Embryonic facial prominence (tissue), 1 donor: ENCODE measurements around the gene METTL9.
"Not testable (repeated sequence)": the region's sequence is repeated elsewhere in the genome, so short reads cannot be mapped to it uniquely, and the experiment has no call there.

Source experiments
- DNase-seq: peaks from one replicate; pipeline ENCODE4 v3.0.0-alpha.2; 2016; ENCODE audit errors: extremely low spot score

Gene METTL9

DNA sequence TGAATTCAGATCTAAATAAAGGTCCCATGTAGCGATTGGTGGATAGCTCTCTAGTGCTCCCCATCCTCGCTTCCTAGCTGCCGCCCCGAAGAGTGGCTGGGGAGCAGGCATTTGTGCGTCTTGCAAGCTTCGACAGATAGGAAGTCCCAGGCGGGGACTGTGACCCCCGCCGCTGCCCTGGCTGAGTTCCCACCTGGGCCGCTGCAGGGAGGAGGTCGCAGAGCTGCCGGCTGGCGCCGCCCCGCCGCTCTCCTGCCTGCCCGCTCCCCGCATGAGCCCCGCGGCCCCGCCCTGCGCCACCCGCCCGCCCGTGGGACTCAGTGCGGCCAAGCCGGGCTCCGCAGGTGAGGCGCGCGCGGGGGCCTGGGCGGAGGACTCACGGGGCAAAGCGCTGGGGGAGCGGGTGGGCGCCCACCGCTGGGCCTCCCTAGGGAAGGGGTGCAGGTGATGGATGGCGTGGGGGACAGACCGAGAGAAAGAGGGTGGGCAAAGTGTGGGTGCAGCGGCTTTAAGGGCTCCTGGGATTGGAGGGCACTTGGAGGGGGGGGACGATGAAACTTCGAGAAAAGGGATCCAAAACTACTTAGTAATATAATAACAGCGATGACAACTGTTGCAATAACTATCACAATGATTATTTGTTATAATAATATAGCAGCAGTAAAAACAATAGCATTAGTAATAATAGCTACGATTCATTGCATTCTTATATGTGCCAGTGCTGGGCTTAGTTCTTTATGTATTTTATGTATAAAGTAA lies 64.7 kb downstream of the METTL9 start, which contains the start of gene OTOA:
Gene OTOA (plus strand): TSS at position 80 of the 759 bp plus-strand sequence. CDS start 14,547 bp downstream, outside the sequence.
- DNase-seq = no peak

GRCh38 chr16:21664801-21665492 lies 65.6 kb downstream of the METTL9 start:
- DNase-seq = no peak

DNA sequence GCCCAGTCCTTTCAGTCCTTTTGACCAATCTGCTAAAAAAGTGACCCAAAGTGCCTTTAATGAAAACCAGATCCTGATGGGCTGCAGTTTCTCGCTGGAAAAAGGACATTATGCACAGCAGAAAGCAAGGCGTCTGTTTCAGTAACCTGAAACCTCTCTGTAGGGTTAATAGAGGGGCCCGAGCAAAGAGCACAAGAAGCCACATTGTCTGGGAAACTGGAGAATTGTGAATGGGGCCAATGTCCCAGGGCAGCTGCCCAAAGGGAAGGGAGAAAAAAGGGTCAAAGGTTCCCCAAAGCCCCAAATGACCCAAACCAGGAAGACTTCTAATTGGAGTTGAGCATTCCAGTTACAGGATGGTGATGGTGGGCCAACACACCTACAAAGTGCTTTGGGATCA lies 67.4 kb downstream of the METTL9 start:
- no peak for DNase-seq

GRCh38 chr16:21667575-21667974 lies 68.2 kb downstream of the METTL9 start:
- DNase-seq = no peak

- no peak for DNase-seq
Observed at GRCh38 chr16:21673469-21673868, 74.1 kb downstream of the METTL9 start.

GRCh38 chr16:21674456-21674855 lies 75.1 kb downstream of the METTL9 start:
- DNase-seq = not testable (repeated sequence)

- not testable (repeated sequence) for DNase-seq
Observed at GRCh38 chr16:21680714-21681113, 81.3 kb downstream of the METTL9 start.

DNA sequence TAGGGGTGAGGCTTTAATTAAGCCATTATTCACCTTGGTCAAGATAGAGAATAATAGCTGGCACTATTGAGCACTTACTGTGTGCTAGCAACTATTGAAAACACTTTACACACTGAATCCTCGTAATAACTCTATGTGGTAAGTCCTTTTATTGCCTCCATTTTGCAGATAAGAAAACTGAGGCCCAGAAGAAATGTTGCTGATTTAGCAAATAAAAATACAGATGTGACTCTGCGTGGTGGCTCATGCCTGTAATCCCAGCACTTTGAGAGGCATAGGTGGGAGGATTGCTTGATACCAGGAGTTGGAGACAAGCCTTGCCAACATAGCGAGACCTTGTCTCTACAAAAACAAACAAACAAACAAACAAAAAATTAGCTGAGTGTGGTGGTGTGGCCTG lies 83.8 kb downstream of the METTL9 start:
- no peak for DNase-seq

GRCh38 chr16:21684199-21684598 lies 84.8 kb downstream of the METTL9 start:
- DNase-seq = no peak

GRCh38 chr16:21685034-21685455 lies 85.7 kb downstream of the METTL9 start:
- DNase-seq = no peak

GRCh38 chr16:21689107-21689506 lies 89.7 kb downstream of the METTL9 start:
- DNase-seq = no peak

- not testable (repeated sequence) for DNase-seq
Observed at GRCh38 chr16:21690967-21691366, 91.6 kb downstream of the METTL9 start.

DNA sequence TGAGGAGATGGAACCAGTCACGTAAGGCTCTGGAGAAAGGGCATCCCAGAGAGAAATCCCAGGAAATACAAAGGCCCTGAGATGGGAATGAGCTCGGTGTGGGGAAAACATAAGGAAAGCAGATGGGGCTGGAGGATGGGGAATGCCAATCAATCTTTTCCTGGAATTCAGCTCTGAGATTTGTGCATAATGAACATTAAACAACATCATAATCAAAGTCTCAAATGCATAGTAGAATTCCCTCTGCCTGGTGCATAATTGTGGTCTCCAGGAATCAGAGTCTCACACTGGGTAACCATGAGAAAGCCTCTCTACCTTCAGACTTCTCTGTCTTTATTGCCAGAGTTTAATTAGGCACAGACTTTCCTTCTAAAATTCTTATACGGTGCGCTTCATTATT lies 95.2 kb downstream of the METTL9 start:
- DNase-seq = no peak

DNA sequence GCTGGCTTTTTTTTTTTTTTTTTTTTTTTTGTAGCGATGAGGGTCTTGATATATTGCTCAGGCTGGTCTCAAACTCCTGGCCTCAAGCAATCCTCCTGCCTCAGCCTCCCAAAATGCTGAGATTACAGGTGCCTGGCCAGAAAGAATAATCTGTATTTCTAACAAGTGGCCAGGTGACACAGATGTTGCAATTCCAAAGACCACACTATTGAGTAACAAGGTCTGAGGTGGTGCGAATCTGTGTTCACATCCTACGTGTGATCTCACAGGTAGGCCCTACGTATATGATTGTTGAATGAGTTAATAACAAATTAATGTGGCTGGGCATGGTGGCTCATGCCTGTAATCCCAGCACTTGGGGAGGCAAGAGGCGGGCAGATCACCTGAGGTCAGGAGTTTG lies 97.7 kb downstream of the METTL9 start:
- DNase-seq = no peak

GRCh38 chr16:21698169-21699032 lies 99.0 kb downstream of the METTL9 start:
- DNase-seq = no peak

GRCh38 chr16:21701271-21701670 lies 101.9 kb downstream of the METTL9 start:
- DNase-seq = no peak

- no peak for DNase-seq
Observed at GRCh38 chr16:21702276-21702675, 102.9 kb downstream of the METTL9 start.

DNA sequence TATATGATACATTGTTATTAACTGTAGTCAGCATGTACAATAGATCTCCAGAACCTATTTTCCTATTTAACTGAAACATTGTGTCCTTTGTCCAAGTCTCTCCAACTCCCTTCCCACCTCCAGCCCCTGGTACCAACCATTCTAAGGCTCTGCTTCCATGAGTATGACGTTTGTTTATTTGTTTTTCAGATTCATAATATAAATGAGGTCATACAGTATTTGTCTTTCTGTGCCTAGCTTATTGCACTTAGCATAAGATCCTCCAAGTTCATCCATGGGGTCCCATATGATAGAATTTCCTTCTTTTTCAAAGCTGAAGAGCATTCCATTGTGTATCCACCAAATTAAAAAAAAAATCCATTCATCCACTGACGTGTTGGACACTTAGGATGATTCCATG lies 103.8 kb downstream of the METTL9 start:
- no peak for DNase-seq

GRCh38 chr16:21703589-21704174 lies 104.3 kb downstream of the METTL9 start:
- DNase-seq = no peak

DNA sequence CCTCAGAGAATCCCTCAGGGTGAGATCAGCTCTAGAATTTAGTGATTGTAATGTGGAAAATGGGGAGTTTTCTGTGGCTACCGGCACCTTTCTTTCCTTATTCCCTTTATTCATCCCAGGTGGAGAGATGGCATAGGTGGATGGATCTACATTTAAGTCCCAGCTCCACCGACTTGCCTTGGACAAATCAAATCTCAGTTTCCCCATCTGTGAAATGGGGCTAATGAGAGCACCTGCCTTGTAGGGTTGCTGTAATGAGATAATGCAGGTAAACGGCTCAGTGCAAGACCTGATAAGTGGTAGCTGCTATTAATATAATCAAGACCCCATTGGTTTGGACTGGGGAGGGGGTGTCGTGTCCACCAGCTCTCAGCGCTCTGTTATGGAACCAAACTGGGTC lies 104.9 kb downstream of the METTL9 start:
- DNase-seq = no peak

DNA sequence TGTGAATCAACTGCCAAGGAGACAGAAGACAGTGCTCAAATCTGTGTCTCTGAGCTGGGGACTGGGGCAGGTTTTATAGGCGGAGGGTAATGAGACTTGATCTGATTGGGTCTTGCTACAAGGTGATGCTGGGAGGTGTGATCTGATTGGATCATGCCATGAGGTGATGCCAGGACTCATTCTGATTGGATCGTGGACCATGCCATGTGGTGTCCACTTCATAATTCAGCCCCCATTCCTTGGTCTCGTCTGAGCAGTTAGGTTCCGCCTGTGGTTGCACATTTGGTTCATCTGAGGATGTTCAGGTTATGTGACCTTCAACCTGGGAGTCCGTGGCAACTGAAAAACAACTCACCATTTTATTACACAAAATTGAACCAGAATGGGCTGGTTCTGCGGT lies 105.4 kb downstream of the METTL9 start:
- no peak for DNase-seq
